ELR (cell line): ENCODE data around the gene DENND5A.
"Not testable (repeated sequence)": the region's sequence is repeated elsewhere in the genome, so short reads cannot be mapped to it uniquely, and the experiment has no call there.

Experiments
- DNase-seq: peaks from one replicate; pipeline ENCODE4 v3.0.0-alpha.2; 2015; ENCODE audit warnings: low read depth

Gene DENND5A

GRCh38 chr11:9176136-9176535, 89.0 kb downstream of the DENND5A start:
- no peak for DNase-seq

- DNase-seq, result no peak
Measured at GRCh38 chr11:9172389-9172788, 92.8 kb downstream of the DENND5A start.

GRCh38 chr11:9170450-9170849, 94.7 kb downstream of the DENND5A start:
- DNase-seq, result peak; percentile 65

- peak; percentile 65 for DNase-seq
Measured at GRCh38 chr11:9169595-9170295, 95.4 kb downstream of the DENND5A start.

- DNase-seq, result not testable (repeated sequence)
Measured at GRCh38 chr11:9161991-9162390, 103.2 kb downstream of the DENND5A start.

- peak; percentile 59 for DNase-seq
Measured at GRCh38 chr11:9160166-9160565, 105.0 kb downstream of the DENND5A start.

GRCh38 chr11:9158898-9159391, 106.2 kb downstream of the DENND5A start:
- peak; percentile 86 for DNase-seq

GRCh38 chr11:9155930-9156329, 109.2 kb downstream of the DENND5A start:
- no peak for DNase-seq

GRCh38 chr11:9153651-9154050, 111.5 kb downstream of the DENND5A start:
- no peak for DNase-seq

- no peak for DNase-seq
Measured at GRCh38 chr11:9151631-9152030, 113.5 kb downstream of the DENND5A start.

GRCh38 chr11:9150926-9151325, 114.2 kb downstream of the DENND5A start:
- peak; percentile 56 for DNase-seq

GRCh38 chr11:9150501-9150900, 114.6 kb downstream of the DENND5A start:
- peak; percentile 93 for DNase-seq

- DNase-seq, result no peak
Measured at GRCh38 chr11:9148727-9149126, 116.4 kb downstream of the DENND5A start.

GRCh38 chr11:9148035-9148434, 117.1 kb downstream of the DENND5A start:
- DNase-seq, result no peak

GRCh38 chr11:9146477-9146876, 118.7 kb downstream of the DENND5A start:
- no peak for DNase-seq

GRCh38 chr11:9145283-9145682, 119.9 kb downstream of the DENND5A start:
- no peak for DNase-seq

GRCh38 chr11:9144828-9145227, 120.3 kb downstream of the DENND5A start:
- DNase-seq, result no peak

GRCh38 chr11:9143721-9144120, 121.4 kb downstream of the DENND5A start:
- DNase-seq, result no peak

GRCh38 chr11:9142732-9143131, 122.4 kb downstream of the DENND5A start:
- DNase-seq, result no peak

GRCh38 chr11:9141186-9141585, 124.0 kb downstream of the DENND5A start:
- DNase-seq, result no peak

GRCh38 chr11:9139628-9140357, 125.4 kb downstream of the DENND5A start:
- peak; percentile 52 for DNase-seq

GRCh38 chr11:9138612-9139579, 126.3 kb downstream of the DENND5A start:
- peak; percentile 94 for DNase-seq
